SU-DHL-6 (cell line): ENCODE data around the gene FGD4.

Experiments used
- EZH2phosphoT487 ChIP-seq: fragments of 200-600 bp; sonication (generic), shearing (Covaris generic); conservative IDR thresholded peaks from 2 replicates; pipeline ENCODE4 v1.6.1; 2018; ENCODE audit warnings: mild to moderate bottlenecking, antibody characterized with exemption, low read length, moderate library complexity, mixed read lengths
- TF ChIP-seq, protein P1 (sequence below): fragments of 200-600 bp; sonication (generic); IDR thresholded peaks from one replicate; pipeline ENCODE4 v1.5.1; 2017; ENCODE audit warnings: antibody characterized with exemption, mild to moderate bottlenecking, low read length, moderate library complexity; ENCODE audit not compliant: insufficient read depth, poor library complexity, severe bottlenecking

DNA sequence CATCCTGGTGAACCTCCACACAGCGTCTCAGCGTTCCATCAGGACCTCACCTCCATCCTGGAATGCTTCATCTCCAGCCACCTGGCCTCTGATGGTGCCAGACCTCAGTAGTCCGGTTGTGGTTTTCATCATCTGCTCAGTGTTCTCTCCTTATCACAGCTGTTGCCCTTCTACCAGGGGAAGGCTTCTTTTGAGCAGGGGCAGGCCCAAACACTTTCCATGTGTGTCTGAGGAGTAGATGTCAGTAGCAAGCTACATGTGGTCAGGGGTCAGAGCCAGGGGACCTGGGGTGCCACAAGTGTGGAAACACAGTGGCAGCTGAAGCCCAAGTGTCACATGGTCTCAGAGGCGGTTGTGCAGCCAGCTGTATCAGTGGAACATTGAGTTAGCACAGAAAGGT is 30.2 kb upstream of the FGD4 start:
- TF ChIP-seq, protein P1, sequence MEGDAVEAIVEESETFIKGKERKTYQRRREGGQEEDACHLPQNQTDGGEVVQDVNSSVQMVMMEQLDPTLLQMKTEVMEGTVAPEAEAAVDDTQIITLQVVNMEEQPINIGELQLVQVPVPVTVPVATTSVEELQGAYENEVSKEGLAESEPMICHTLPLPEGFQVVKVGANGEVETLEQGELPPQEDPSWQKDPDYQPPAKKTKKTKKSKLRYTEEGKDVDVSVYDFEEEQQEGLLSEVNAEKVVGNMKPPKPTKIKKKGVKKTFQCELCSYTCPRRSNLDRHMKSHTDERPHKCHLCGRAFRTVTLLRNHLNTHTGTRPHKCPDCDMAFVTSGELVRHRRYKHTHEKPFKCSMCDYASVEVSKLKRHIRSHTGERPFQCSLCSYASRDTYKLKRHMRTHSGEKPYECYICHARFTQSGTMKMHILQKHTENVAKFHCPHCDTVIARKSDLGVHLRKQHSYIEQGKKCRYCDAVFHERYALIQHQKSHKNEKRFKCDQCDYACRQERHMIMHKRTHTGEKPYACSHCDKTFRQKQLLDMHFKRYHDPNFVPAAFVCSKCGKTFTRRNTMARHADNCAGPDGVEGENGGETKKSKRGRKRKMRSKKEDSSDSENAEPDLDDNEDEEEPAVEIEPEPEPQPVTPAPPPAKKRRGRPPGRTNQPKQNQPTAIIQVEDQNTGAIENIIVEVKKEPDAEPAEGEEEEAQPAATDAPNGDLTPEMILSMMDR, result no peak
- no peak for TF ChIP-seq EZH2phosphoT487
